H1 (cell line): Measurements from ENCODE around the gene GAPT. TPM values are rescaled to one million over a fixed set of nuclear protein-coding genes. Genes with fewer than 3 reads are reported as not detected.

Experiments used
- CTCF ChIA-PET: fragments of 300-600 bp; sonication (Branson Sonifier 250); formaldehyde crosslinking; loops from one replicate; lab custom pipeline; 2021; ENCODE audit not compliant: partially characterized antibody; lab: Charles Lee
- POLR2A ChIA-PET: fragments of 300-600 bp; sonication (Branson Sonifier 250); formaldehyde crosslinking; loops from one replicate; lab custom pipeline; 2021; ENCODE audit warnings: inconsistent platforms; ENCODE audit not compliant: partially characterized antibody; lab: Charles Lee
- DNase-seq, 2 experiments: peaks; one replicate each; pipeline versions ENCODE4 v3.0.0 to v3.0.0-alpha.2; 2010 to 2022; ENCODE audit warnings: low spot score in 2 of 2, low read depth in 1 of 2, mixed read lengths in 1 of 2
- FAIRE-seq: peaks from 2 replicates; lab custom pipeline; 2011; peaks lifted over from hg19 to GRCh38; lab: Jason Lieb, UNC
- H2AFZ ChIP-seq: 2 replicates; pipeline ENCODE4 v1.8.1; 2012; ENCODE audit warnings: low read length, inconsistent platforms
- H2AK5ac ChIP-seq: 2 replicates; pipeline ENCODE4 v1.6.1; 2013; ENCODE audit warnings: low read depth, low read length
- H2BK120ac ChIP-seq: replicated peaks from 2 replicates; pipeline ENCODE3; 2013; ENCODE audit warnings: low read depth, low read length, inconsistent platforms
- H2BK12ac ChIP-seq: 2 replicates; pipeline ENCODE4 v1.6.1; 2013; ENCODE audit warnings: low read depth, low read length
- H2BK15ac ChIP-seq: 2 replicates; pipeline ENCODE4 v1.6.1; 2013; ENCODE audit warnings: low read length
- H2BK20ac ChIP-seq: 2 replicates; pipeline ENCODE4 v1.6.1; 2013; ENCODE audit warnings: low read length
- H2BK5ac ChIP-seq: 2 replicates; pipeline ENCODE4 v1.6.1; 2013; ENCODE audit warnings: low read depth, low read length
- H3K14ac ChIP-seq: 2 replicates; pipeline ENCODE4 v1.6.1; 2013; ENCODE audit warnings: inconsistent platforms; ENCODE audit not compliant: insufficient read length
- H3K18ac ChIP-seq: 2 replicates; pipeline ENCODE4 v1.6.1; 2013; ENCODE audit warnings: low read length; ENCODE audit errors: extremely low read depth
- H3K23ac ChIP-seq: 2 replicates; pipeline ENCODE4 v1.6.1; 2013; ENCODE audit warnings: inconsistent platforms; ENCODE audit not compliant: insufficient read length
- H3K23me2 ChIP-seq: 2 replicates; pipeline ENCODE4 v1.6.1; 2013; ENCODE audit warnings: low read depth, low read length
- H3K27ac ChIP-seq: 2 replicates; pipeline ENCODE4 v1.6.1; 2011; ENCODE audit warnings: low read depth, low read length, inconsistent platforms
- H3K27me3 ChIP-seq, 4 experiments: replicated peaks in 1 of 4; 1 replicate in 1 of 4; 2 replicates in 3 of 4; pipeline versions ENCODE4 v1.6.1 to v1.8.1; 2011 to 2013; ENCODE audit warnings: low read length in 3 of 4, mild to moderate bottlenecking in 3 of 4, inconsistent platforms in 2 of 4, mixed read lengths in 2 of 4, moderate library complexity in 1 of 4; ENCODE audit not compliant: control insufficient read depth in 3 of 4, insufficient read depth in 3 of 4; ENCODE audit errors: extremely low read depth in 1 of 4
- H3K36me3 ChIP-seq, 4 experiments: 2 replicates each; pipeline versions ENCODE4 v1.6.1 to v1.8.1; 2011 to 2013; ENCODE audit warnings: mild to moderate bottlenecking in 4 of 4, low read length in 3 of 4, moderate library complexity in 2 of 4, control low read depth in 1 of 4, inconsistent platforms in 1 of 4; ENCODE audit not compliant: insufficient read depth in 4 of 4, control insufficient read depth in 2 of 4
- H3K4ac ChIP-seq: replicated peaks from 2 replicates; pipeline ENCODE3; 2013; ENCODE audit warnings: low read length, low read depth, mixed read lengths, inconsistent platforms; ENCODE audit not compliant: insufficient read length
- H3K4me1 ChIP-seq, 4 experiments: replicated peaks in 1 of 4; 1 replicate in 1 of 4; 2 replicates in 3 of 4; pipeline versions ENCODE4 v1.6.1 to v1.8.1; 2011 to 2013; ENCODE audit warnings: low read length in 3 of 4, inconsistent platforms in 2 of 4, mixed read lengths in 1 of 4; ENCODE audit not compliant: insufficient read depth in 4 of 4, control insufficient read depth in 3 of 4
- H3K4me2 ChIP-seq, 2 experiments: 2 replicates each; pipeline versions ENCODE4 v1.6.1 to v1.8.1; 2011 to 2013; ENCODE audit warnings: low read depth in 2 of 2, low read length in 2 of 2, control low read depth in 1 of 2, inconsistent platforms in 1 of 2, mild to moderate bottlenecking in 1 of 2; ENCODE audit not compliant: insufficient read depth in 1 of 2
- H3K4me3 ChIP-seq, 4 experiments: fragments of 200-600, 300-600 bp in 1 of 4; sonication (generic), shearing (Covaris generic), sonication (Bioruptor Twin) in 1 of 4; 2 replicates each; pipeline versions ENCODE4 v1.5.1 to v1.8.1; 2011 to 2016; ENCODE audit warnings: low read length in 4 of 4, low read depth in 3 of 4, control low read depth in 2 of 4, inconsistent platforms in 2 of 4, mild to moderate bottlenecking in 2 of 4, mixed read lengths in 1 of 4, moderate library complexity in 1 of 4; ENCODE audit not compliant: insufficient read depth in 2 of 4; ENCODE audit errors: extremely low read depth in 1 of 4
- H3K56ac ChIP-seq: replicated peaks from 2 replicates; pipeline ENCODE3; 2013; ENCODE audit warnings: low read depth, mild to moderate bottlenecking, mixed read lengths, low read length, inconsistent platforms; ENCODE audit not compliant: insufficient read length
- H3K79me1 ChIP-seq: 2 replicates; pipeline ENCODE4 v1.6.1; 2013; ENCODE audit warnings: low read depth, low read length, control low read depth
- H3K79me2 ChIP-seq, 2 experiments: 2 replicates each; pipeline versions ENCODE4 v1.6.1 to v1.8.1; 2012 to 2013; ENCODE audit warnings: low read length in 2 of 2, mild to moderate bottlenecking in 2 of 2, inconsistent platforms in 1 of 2; ENCODE audit not compliant: insufficient read depth in 2 of 2, control insufficient read depth in 1 of 2
- H3K9ac ChIP-seq, 4 experiments: replicated peaks in 1 of 4; 1 replicate in 1 of 4; 2 replicates in 3 of 4; pipeline versions ENCODE4 v1.6.1 to v1.8.1; 2011 to 2013; ENCODE audit warnings: low read depth in 3 of 4, low read length in 3 of 4, control low read depth in 2 of 4, mild to moderate bottlenecking in 2 of 4, moderate library complexity in 2 of 4, inconsistent platforms in 1 of 4; ENCODE audit errors: extremely low read depth in 1 of 4
- H3K9me3 ChIP-seq, 2 experiments: 2 replicates each; pipeline versions ENCODE4 v1.6.1 to v1.8.1; 2012 to 2013; ENCODE audit warnings: mild to moderate bottlenecking in 2 of 2, moderate library complexity in 2 of 2, control low read depth in 1 of 2, inconsistent platforms in 1 of 2, low read depth in 1 of 2, low read length in 1 of 2, mixed read lengths in 1 of 2; ENCODE audit not compliant: insufficient read depth in 2 of 2
- H4K20me1 ChIP-seq, 2 experiments: replicated peaks in 1 of 2; 2 replicates each; pipeline versions ENCODE3 to v1.8.1; 2011 to 2013; ENCODE audit warnings: inconsistent platforms in 2 of 2, low read length in 2 of 2, mild to moderate bottlenecking in 1 of 2; ENCODE audit not compliant: insufficient read depth in 2 of 2, control insufficient read depth in 1 of 2
- H4K5ac ChIP-seq: 2 replicates; pipeline ENCODE4 v1.6.1; 2013; ENCODE audit warnings: low read length, low read depth, mixed read lengths, inconsistent platforms; ENCODE audit not compliant: insufficient read length
- H4K8ac ChIP-seq: 2 replicates; pipeline ENCODE4 v1.8.0; 2013; ENCODE audit warnings: mild to moderate bottlenecking, moderate library complexity, low read length, inconsistent platforms; ENCODE audit not compliant: insufficient read depth; ENCODE audit errors: extremely low read depth
- H4K91ac ChIP-seq: replicated peaks from 2 replicates; pipeline ENCODE3; 2013; ENCODE audit warnings: low read length, mixed read lengths, inconsistent platforms; ENCODE audit not compliant: insufficient read length
- BCL11A ChIP-seq, 2 experiments: IDR thresholded peaks; one replicate each; pipeline ENCODE4 v1.6.1; 2011; ENCODE audit warnings: low read depth in 2 of 2, low read length in 2 of 2, mild to moderate bottlenecking in 2 of 2
- WGBS, 2 experiments: shearing (Covaris generic) in 1 of 2; methylation state at CpG; one replicate each; pipeline versions ENCODE4 v1.1.6 to v1.1.7; 2013 to 2015; ENCODE audit warnings: low lambda C conversion rate in 2 of 2, mixed read lengths in 2 of 2, inconsistent platforms in 1 of 2, low coverage in 1 of 2, missing lambda C conversion rate in 1 of 2; ENCODE audit not compliant: insufficient replicate concordance in 2 of 2, insufficient coverage in 1 of 2, insufficient read length in 1 of 2; ENCODE audit errors: extremely low coverage in 1 of 2, missing lambda C conversion rate in 1 of 2; 5-methylcytosine and 5-hydroxymethylcytosine counted together
- polyA plus RNA-seq, 7 experiments: library from polyadenylated mRNA; depleted of rRNA in 3 of 7; stranded (reverse) in 5 of 7; unstranded in 2 of 7; fragments of >200 nt in 5 of 7; fragments of 200-250 nt in 2 of 7; gene quantifications; 1 replicate in 5 of 7; 2 replicates in 1 of 7; 4 replicates in 1 of 7; pipeline versions ENCODE4 v1.2.1 to v1.2.3, GENCODE V29; 2011 to 2013; ENCODE audit warnings: missing spikeins in 2 of 7, mixed read lengths in 2 of 7
- total RNA-seq: library from RNA; stranded (reverse); fragmentation: NEBNext Ultra II Directional; extraction: Animal tissue kit (Norgen Biotek cat#: 25700); gene quantifications from 2 replicates; pipeline ENCODE4 v1.2.1, GENCODE V29; 2021

The GAPT gene
- total and polyA plus RNA-seq, 2 of the 8 experiments (the other 6 are each of a cell fraction or from before 2014, with no cell fraction given) = not detected

DNA sequence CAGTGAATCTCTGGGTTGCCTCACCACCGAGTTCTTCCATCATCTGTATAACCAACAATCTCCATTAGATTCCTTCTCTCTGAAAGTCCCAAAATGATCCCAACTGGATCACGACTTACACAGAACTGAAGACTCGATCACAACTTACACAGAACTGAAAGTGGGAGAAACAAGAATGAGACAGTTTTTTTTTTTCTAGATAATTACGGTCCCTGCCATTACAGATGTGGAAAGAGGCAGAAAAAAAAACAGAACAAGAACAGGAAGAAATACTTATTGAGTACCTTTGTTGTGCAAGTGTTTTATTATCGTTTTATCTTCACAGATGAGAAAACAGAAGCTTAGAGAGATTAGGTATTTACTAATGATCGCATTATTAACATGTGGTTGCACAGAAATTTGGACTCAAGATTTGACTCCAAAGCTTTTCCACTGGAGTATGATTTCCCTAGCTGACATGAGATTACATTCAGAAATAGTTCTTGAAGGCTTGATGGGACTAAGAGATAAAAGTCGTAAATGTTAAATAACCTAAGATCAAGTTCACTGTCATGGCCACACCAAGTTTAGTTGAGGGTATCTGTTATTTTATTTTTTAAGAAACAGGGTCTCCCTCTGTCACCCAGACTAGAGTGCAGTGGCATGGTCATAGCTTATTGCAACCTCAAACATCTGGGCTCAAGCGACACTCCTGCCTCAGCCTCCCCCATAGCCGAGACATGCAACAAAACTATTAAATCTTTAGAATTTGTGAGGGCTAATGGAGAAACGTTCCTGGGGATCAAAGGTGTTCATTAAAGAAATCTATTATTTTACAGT, 40.2 kb upstream of the GAPT start:
- no peak overlapping the region for H2BK120ac ChIP-seq
- CTCF ChIA-PET = interaction anchor here (0.6 to 1.4 kb wide), 2 partner anchors 10 to 329 kb away, joined by 3 to 4 read pairs; no protein-coding TSS in a partner anchor
- H3K79me2 ChIP-seq = no peaks in the 10 kb centered on the region
- H4K5ac ChIP-seq = no peak overlapping the region
- 0 out of 4 replicates have a peak, but pooled peaks cover 0 to under 1% of the 10 kb centered on the region in 2 experiments for H3K9me3 ChIP-seq
- no peak overlapping the region for H2BK15ac ChIP-seq
- peaks cover 8 to 24% (median 19%) of the 10 kb centered on the region in 4 experiments for H3K36me3 ChIP-seq
- H4K8ac ChIP-seq = no peak overlapping the region
- 86% methylated on average over 10 of the region's 10 CpGs; no CpG with 5 or more reads in 1 of the 2 experiments for WGBS, 2 experiments
- H3K4me1 ChIP-seq = no peaks in the 10 kb centered on the region
- POLR2A ChIA-PET = no interaction called here
- H4K91ac ChIP-seq = no peak overlapping the region
- no peak overlapping the region for H3K9ac ChIP-seq
- DNase-seq (no peak), FAIRE-seq (no peak)
- no peaks in the 10 kb centered on the region for H3K79me1 ChIP-seq
- H3K27ac ChIP-seq = no peak overlapping the region
- H2AK5ac ChIP-seq = no peak overlapping the region
- no peak overlapping the region for H3K18ac ChIP-seq
- no peak overlapping the region for H2BK20ac ChIP-seq
- no peak overlapping the region for H3K4ac ChIP-seq
- H3K4me2 ChIP-seq = no peak overlapping the region
- H4K20me1 ChIP-seq = no peaks in the 10 kb centered on the region
- no peaks in the 10 kb centered on the region for H3K27me3 ChIP-seq
- no peak overlapping the region for H2AFZ ChIP-seq
- H3K23me2 ChIP-seq = no peaks in the 10 kb centered on the region
- H3K14ac ChIP-seq = no peak overlapping the region
- no peak overlapping the region for H2BK5ac ChIP-seq
- no peak overlapping the region for H3K4me3 ChIP-seq
- no peak overlapping the region for H3K23ac ChIP-seq
- H3K56ac ChIP-seq = no peak overlapping the region
- H2BK12ac ChIP-seq = no peak overlapping the region
- no peak for TF ChIP-seq BCL11A (IDR thresholded peaks at IDR 0.05; ENCODE audit: low read depth in 2 of 2, low read length in 2 of 2)
